Left renal pelvis (tissue), 4 donors: ENCODE data around the gene ZNF358. TPM values are rescaled to one million over a fixed set of nuclear protein-coding genes. Genes with fewer than 3 reads are reported as not detected.
"Not testable (repeated sequence)": the region's sequence is repeated elsewhere in the genome, so short reads cannot be mapped to it uniquely, and the experiment has no call there.

Experiments used
- DNase-seq, 4 donors: peaks; one replicate each; pipeline ENCODE4 v3.0.0-alpha.2; 2013; ENCODE audit warnings: low read depth in 4 of 4, low spot score in 3 of 4
- polyA plus RNA-seq, 4 donors: library from polyadenylated mRNA; unstranded; fragments of 120-200 nt; gene quantifications; one replicate each; pipeline ENCODE4 v1.2.1, GENCODE V29; 2013; ENCODE audit not compliant: insufficient read length in 4 of 4

The ZNF358 gene
- polyA plus RNA-seq, 4 donors = 35.7 to 71.8 (median 40.8) TPM

GRCh38 chr19:7534531-7535046 is 18.7 kb downstream of the ZNF358 start:
- peak in 2 of 4 donors; percentile 58 to 66 for DNase-seq

- DNase-seq = peak; percentile 88 to 90 (median 88)
These were observed 19.4 kb downstream of the ZNF358 start, which contains the start of gene PNPLA6 for GRCh38 chr19:7535047-7535997. Gene PNPLA6 (plus strand): TSS chr19:7535717. CDS start chr19:7535789, 72 bp downstream.

GRCh38 chr19:7535998-7536695 is 20.2 kb downstream of the ZNF358 start:
- no peak for DNase-seq

GRCh38 chr19:7538990-7539389 is 23.1 kb downstream of the ZNF358 start:
- not testable (repeated sequence) for DNase-seq

- no peak for DNase-seq
These were observed 24.0 kb downstream of the ZNF358 start for GRCh38 chr19:7539827-7540425.

- no peak for DNase-seq
These were observed 25.0 kb downstream of the ZNF358 start for GRCh38 chr19:7540761-7541474.

- no peak for DNase-seq
These were observed 25.5 kb downstream of the ZNF358 start for GRCh38 chr19:7541475-7541824.

GRCh38 chr19:7541828-7542443 is 26.0 kb downstream of the ZNF358 start:
- DNase-seq = no peak

GRCh38 chr19:7542556-7543348 is 26.8 kb downstream of the ZNF358 start:
- no peak for DNase-seq

- no peak for DNase-seq
These were observed 28.7 kb downstream of the ZNF358 start for GRCh38 chr19:7544626-7545025.

DNA sequence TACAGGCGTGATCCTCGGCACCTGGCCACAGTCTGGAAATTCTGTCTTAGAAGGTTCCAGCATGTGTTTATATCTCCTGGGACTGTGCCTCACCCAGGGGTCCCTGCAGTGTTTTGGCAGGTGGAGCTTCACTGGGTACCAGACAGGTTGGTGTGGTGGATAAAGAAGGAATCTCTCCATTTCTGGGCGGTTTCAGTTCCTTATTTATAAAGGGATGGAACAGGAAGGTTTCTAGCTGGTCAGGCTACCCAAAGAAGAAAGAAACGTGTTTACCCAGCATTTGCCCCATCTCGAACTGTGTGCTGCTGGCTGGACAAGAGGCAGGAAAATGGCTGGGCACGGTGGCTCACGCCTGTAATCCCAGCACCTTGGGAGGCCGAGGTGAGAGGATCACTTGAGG is 29.4 kb downstream of the ZNF358 start:
- no peak for DNase-seq

DNA sequence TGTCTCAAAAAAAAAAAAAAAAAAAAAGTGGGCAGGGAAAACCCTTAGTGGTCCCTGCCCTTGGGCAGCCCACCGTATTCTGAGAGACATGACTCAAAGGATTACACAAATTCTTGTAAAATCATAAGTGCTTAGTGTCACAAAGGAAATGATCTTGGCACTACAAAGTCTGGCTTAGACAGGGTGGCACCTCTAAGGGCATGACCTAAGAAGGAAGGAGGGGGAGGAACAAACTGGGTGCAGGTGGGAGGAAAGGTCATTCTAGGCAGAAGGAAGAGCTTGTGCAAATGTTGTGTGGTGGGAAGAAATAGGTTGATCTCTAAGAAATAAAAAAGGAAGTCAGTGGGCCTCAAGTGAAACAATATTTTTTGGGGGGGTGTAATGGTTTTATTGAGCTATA is 30.0 kb downstream of the ZNF358 start:
- DNase-seq = no peak

DNA sequence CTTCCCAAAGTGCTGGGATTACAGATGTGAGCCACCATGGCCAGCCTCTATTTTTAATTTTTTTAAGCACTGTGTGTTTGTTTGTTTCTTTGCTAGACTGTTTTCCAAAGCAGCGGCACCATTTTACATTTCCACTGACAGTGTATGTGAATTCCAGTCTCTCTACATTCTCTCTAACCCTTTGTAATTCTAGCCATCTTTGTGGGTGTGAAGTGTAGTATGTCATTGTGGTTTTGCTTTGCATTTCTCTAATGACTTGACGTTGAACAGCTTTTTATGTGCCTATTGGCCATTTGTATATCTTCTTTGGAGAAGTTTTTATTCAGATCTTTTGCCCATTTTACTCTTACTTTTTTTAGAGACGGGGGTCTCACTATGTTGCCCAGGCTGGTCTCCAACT is 31.3 kb downstream of the ZNF358 start:
- no peak for DNase-seq

DNA sequence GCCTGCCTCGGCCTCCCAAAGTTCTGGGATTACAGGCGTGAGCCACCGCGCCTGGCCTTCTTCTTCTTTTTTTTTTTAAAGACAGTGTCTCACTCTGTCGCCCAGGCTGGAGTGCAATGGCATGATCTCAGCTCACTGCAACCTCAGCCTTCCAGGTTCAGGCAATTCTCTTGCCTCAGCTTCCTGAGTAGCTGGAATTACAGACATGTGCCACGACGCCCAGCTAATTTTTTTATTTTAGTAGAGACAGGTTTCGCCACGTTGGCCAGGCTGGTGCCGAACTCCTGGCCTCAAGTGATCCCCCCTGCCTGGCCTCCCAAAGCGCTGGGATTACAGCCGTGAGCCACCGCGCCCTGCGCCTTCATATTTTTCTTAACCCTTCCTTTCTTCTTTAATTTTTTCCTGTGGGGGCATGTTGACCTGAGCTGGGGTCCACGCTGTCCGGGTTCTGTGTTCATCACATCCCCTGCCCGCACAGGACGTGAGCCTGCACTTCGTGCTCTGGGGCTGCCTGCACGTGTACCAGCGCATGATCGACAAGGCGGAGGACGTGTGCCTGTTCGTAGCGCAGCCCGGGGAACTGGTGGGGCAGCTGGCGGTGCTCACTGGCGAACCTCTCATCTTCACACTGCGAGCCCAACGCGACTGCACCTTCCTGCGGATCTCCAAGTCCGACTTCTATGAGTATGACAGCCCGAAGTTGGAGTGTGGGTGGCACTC is 33.7 kb downstream of the ZNF358 start:
- no peak for DNase-seq

- no peak for DNase-seq
These were observed 34.4 kb downstream of the ZNF358 start for GRCh38 chr19:7550169-7550770.

DNA sequence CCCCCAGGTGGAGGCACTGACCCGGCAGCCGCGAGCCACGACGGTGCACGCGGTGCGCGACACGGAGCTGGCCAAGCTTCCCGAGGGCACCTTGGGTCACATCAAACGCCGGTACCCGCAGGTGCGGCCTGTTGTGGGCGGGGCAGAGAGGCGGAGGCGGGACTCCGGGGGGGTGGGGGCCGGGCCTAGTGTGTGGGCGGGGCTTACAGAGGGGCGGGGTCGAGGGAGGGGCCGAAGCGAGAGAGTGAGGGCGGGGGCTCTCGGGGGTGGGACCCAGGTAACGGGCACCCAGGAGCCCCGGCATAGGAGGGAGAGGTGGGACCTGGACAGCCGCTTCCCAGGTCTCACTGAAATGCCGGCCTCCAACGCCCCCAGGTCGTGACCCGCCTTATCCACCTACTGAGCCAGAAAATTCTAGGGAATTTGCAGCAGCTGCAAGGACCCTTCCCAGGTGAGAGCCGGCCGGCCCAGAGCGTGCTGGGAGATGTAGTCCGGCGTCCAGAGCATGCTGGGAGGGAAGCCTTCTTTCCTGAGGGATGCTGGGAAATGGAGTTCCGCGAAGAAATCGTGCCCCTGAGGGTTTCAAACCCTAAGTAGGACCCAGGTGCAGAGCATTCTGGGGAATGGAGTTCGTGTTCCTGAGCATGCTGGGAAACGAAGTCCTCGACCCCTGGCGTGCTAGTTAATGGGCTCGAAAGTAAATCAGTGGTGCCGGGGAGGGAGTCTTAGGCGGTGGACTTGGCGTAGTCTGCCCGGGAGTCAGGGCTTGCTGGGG is 35.3 kb downstream of the ZNF358 start:
- peak; percentile 80 to 91 (median 85) for DNase-seq

DNA sequence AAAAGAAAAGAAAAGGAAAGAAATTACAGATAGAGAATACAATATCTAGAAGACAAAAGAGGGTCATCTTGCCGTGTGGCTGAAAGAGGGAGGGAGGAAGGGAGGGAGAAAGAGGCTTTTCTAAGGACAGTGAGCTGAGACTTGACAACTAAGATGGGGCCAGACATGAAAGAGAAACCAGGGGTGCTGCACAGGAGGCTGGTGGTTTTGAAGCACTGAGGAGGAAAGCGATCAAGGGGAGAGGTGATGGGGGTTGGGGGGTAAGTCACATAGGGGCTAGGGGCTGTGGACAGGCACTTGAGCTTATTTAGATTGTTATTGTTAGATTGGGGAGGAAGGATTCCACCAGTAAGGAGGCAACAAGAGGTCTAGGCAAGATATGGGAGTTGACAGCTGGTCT is 36.9 kb downstream of the ZNF358 start:
- no peak for DNase-seq
